HepG2 (cell line): ENCODE data around the gene SOX5. TPM values are rescaled to one million over a fixed set of nuclear protein-coding genes. Genes with fewer than 3 reads are reported as not detected.
A peak's percentile ranks its signal among the peaks of the same experiment; 100 is the strongest.

Source experiments
- BCLAF1 ChIP-seq: fragments of 450-650 bp; IDR thresholded peaks from 2 replicates; pipeline ENCODE4 v1.6.1; 2017; ENCODE audit warnings: mild to moderate bottlenecking
- CSRNP1 ChIP-seq: sonication (generic); formaldehyde crosslinking; IDR thresholded peaks from 2 replicates; pipeline ENCODE4 v1.8.1; 2023; ENCODE audit warnings: mild to moderate bottlenecking, missing genetic modification reagents
- EED ChIP-seq: sonication (generic); formaldehyde crosslinking; IDR thresholded peaks from 2 replicates; pipeline ENCODE4 v1.5.0; 2020; ENCODE audit warnings: mild to moderate bottlenecking, missing genetic modification reagents
- GATAD2A ChIP-seq: IDR thresholded peaks from 2 replicates; pipeline ENCODE4 v1.6.1; 2016
- GFI1 ChIP-seq: sonication (generic); formaldehyde crosslinking; IDR thresholded peaks from 2 replicates; pipeline ENCODE4 v1.5.0; 2020; ENCODE audit warnings: missing genetic modification reagents, mild to moderate bottlenecking, borderline replicate concordance
- HNF4G ChIP-seq, 2 experiments: sonication (generic) in 1 of 2; formaldehyde crosslinking in 1 of 2; IDR thresholded peaks; 2 replicates each; pipeline versions ENCODE4 v1.4.0 to v1.6.1; 2011 to 2020; ENCODE audit warnings: borderline replicate concordance in 2 of 2, low read depth in 2 of 2, mild to moderate bottlenecking in 2 of 2, low read length in 1 of 2, missing genetic modification reagents in 1 of 2, moderate library complexity in 1 of 2
- HNRNPK ChIP-seq: fragments of 200-400 bp; formaldehyde crosslinking; IDR thresholded peaks from 2 replicates; pipeline ENCODE4 v1.6.1; 2018; ENCODE audit warnings: low read length, low read depth, moderate library complexity, mild to moderate bottlenecking; ENCODE audit not compliant: poor library complexity, severe bottlenecking
- MATR3 ChIP-seq: sonication (generic); formaldehyde crosslinking; IDR thresholded peaks from 2 replicates; pipeline ENCODE4 v1.4.0; 2020; ENCODE audit warnings: missing genetic modification reagents
- PBX3 ChIP-seq: sonication (generic); formaldehyde crosslinking; IDR thresholded peaks from 2 replicates; pipeline ENCODE4 v1.8.1; 2023; ENCODE audit warnings: missing genetic modification reagents, inconsistent platforms, borderline replicate concordance
- PCBP1 ChIP-seq: fragments of 200-400 bp; formaldehyde crosslinking; IDR thresholded peaks from 2 replicates; pipeline ENCODE4 v1.6.1; 2017; ENCODE audit warnings: mild to moderate bottlenecking, low read depth, low read length, borderline replicate concordance
- POLR2AphosphoS5 ChIP-seq: IDR thresholded peaks from 2 replicates; pipeline ENCODE4 v1.6.1; 2012; ENCODE audit warnings: low read depth, low read length
- THRA ChIP-seq: sonication (generic); formaldehyde crosslinking; IDR thresholded peaks from 2 replicates; pipeline ENCODE4 v1.4.0; 2020; ENCODE audit warnings: missing genetic modification reagents, borderline replicate concordance
- ZBTB7B ChIP-seq: sonication (generic); formaldehyde crosslinking; IDR thresholded peaks from 2 replicates; pipeline ENCODE4 v1.4.0; 2020; ENCODE audit warnings: missing genetic modification reagents
- ZNF10 ChIP-seq: sonication (generic); formaldehyde crosslinking; IDR thresholded peaks from 2 replicates; pipeline ENCODE4 v1.4.0; 2020; ENCODE audit warnings: mild to moderate bottlenecking, low read depth, missing genetic modification reagents, borderline replicate concordance
- ZNF280B ChIP-seq: sonication (generic); formaldehyde crosslinking; IDR thresholded peaks from 2 replicates; pipeline ENCODE4 v1.5.0; 2020; ENCODE audit warnings: missing genetic modification reagents, mild to moderate bottlenecking, borderline replicate concordance
- ZNF740 ChIP-seq: sonication (generic); formaldehyde crosslinking; IDR thresholded peaks from 2 replicates; pipeline ENCODE4 v1.4.0; 2020; ENCODE audit warnings: missing genetic modification reagents
- ZNF746 ChIP-seq: sonication (generic); formaldehyde crosslinking; IDR thresholded peaks from 2 replicates; pipeline ENCODE4 v1.8.0; 2022; ENCODE audit warnings: mild to moderate bottlenecking, missing genetic modification reagents
- ZNF766 ChIP-seq: sonication (generic); formaldehyde crosslinking; IDR thresholded peaks from 2 replicates; pipeline ENCODE4 v1.5.0; 2020; ENCODE audit warnings: missing genetic modification reagents, borderline replicate concordance
- polyA plus RNA-seq, 8 experiments: library from polyadenylated mRNA; depleted of rRNA in 3 of 8; stranded (reverse) in 7 of 8; unstranded in 1 of 8; fragments of >200 nt; fragmentation: Illumina TruSeq in 4 of 8; extraction: Trizol in 4 of 8; gene quantifications; 2 replicates each; pipeline versions ENCODE4 v1.2.1 to v1.2.3, GENCODE V29; 2011 to 2016; ENCODE audit warnings: low read depth in 4 of 8, missing spikeins in 1 of 8, mixed read lengths in 1 of 8; ENCODE audit not compliant: insufficient read depth in 1 of 8
- total RNA-seq, 5 experiments: library from RNA; depleted of rRNA; stranded (reverse); fragments of >200 nt; fragmentation: Illumina TruSeq; extraction: Trizol; gene quantifications; 2 replicates each; pipeline ENCODE4 v1.2.3, GENCODE V29; 2016; ENCODE audit warnings: low read depth in 1 of 5

SOX5 gene
- total and polyA plus RNA-seq, 2 of the 13 experiments (the other 11 are each of a cell fraction or from before 2014, with no cell fraction given) = 18.5 to 76.4 TPM

- peak; percentile 67; the same call in 1 of the 2 replicates for TF ChIP-seq GFI1 (CRISPR knock-in tag)
- TF ChIP-seq MATR3 (CRISPR knock-in tag) = no peak
- peak; percentile 48; the same call in 1 of the 2 replicates for TF ChIP-seq GATAD2A
- TF ChIP-seq POLR2AphosphoS5 = peak; percentile 37; the same call in 1 of the 2 replicates
- TF ChIP-seq CSRNP1 (CRISPR knock-in tag) = no peak
- TF ChIP-seq ZBTB7B (CRISPR knock-in tag) = peak; percentile 4; the same call in 1 of the 2 replicates
- no peak for TF ChIP-seq PBX3
- no peak for TF ChIP-seq BCLAF1
- TF ChIP-seq ZNF10 = no peak
- no peak for TF ChIP-seq ZNF280B
- TF ChIP-seq HNRNPK = peak; percentile 96
- peak; percentile 96 for TF ChIP-seq PCBP1
- peak; percentile 76; the same call in 1 of the 2 replicates for TF ChIP-seq ZNF740 (CRISPR knock-in tag)
- no peak for TF ChIP-seq EED
- peak; percentile 31; the same call in 1 of the 2 replicates for TF ChIP-seq HNF4G (IDR thresholded peaks at IDR 0.05; ENCODE audit: borderline replicate concordance, low read depth, low read length)
- TF ChIP-seq HNF4G (CRISPR knock-in tag; IDR thresholded peaks at IDR 0.05; ENCODE audit: borderline replicate concordance, low read depth) = no peak
- peak; percentile 58; the same call in 1 of the 2 replicates for TF ChIP-seq ZNF746 (CRISPR knock-in tag)
- peak; percentile 24; the same call in 1 of the 2 replicates for TF ChIP-seq THRA
- TF ChIP-seq ZNF766 (CRISPR knock-in tag) = no peak
Measured at GRCh38 chr12:23949348-23950209, at the start of gene SOX5 (continued).
